ENCODE data around the gene CFAP97D1.

DNA sequence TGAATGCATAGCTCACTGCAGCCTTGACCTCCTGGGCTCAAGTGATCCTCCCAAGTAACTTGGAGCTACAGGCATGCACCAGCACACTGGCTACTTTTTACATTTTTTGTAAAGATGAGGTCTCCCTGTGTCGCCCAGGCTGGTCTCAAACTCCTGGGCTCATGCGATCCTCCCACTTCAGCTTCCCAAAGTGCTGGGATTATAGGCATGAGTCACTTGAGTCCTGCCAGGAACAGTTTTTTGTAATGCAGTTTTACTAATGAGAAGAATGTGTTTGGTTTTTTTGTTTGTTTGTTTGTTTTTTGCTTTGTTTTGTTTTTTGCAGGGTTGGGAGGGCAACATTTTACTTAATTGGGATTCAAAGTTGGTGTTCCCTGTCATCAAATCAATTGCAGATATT, 43.8 kb upstream of the CFAP97D1 start:
- TF ChIP-seq CTCF (IDR thresholded peaks at IDR 0.05) (no peak), POLR2A (IDR thresholded peaks at IDR 0.05) (no peak)
